Neural progenitor cell (in vitro differentiated cells): Measurements from ENCODE around the gene FBXL20. TPM values are rescaled to one million over a fixed set of nuclear protein-coding genes. Genes with fewer than 3 reads are reported as not detected.

ENCODE experiments used
- DNase-seq: peaks from one replicate; pipeline ENCODE4 v3.0.0-alpha.2; 2016; ENCODE audit warnings: low spot score
- H2AFZ ChIP-seq: fragments of 200-600 bp; sonication (generic); replicated peaks from 2 replicates; pipeline ENCODE4 v1.6.1; 2016; ENCODE audit warnings: antibody characterized with exemption
- H3F3A ChIP-seq: fragments of 200-600 bp; sonication (generic); 2 replicates; pipeline ENCODE4 v1.6.1; 2016; ENCODE audit warnings: antibody characterized with exemption, low read depth
- H3K27ac ChIP-seq: fragments of 200-600 bp; sonication (generic); 2 replicates; pipeline ENCODE4 v1.5.1; 2016; ENCODE audit warnings: mild to moderate bottlenecking
- H3K27me3 ChIP-seq: fragments of 200-600 bp; sonication (generic); 2 replicates; pipeline ENCODE4 v1.6.1; 2016; ENCODE audit warnings: mild to moderate bottlenecking, moderate library complexity
- H3K36me3 ChIP-seq: fragments of 200-600 bp; sonication (generic); 2 replicates; pipeline ENCODE4 v1.5.1; 2016
- H3K4me1 ChIP-seq: fragments of 200-600 bp; sonication (generic); 2 replicates; pipeline ENCODE4 v1.6.1; 2016; ENCODE audit warnings: mixed run types
- H3K4me2 ChIP-seq: fragments of 200-600 bp; sonication (generic); 2 replicates; pipeline ENCODE4 v1.6.1; 2016
- H3K4me3 ChIP-seq: fragments of 200-600 bp; sonication (generic); 2 replicates; pipeline ENCODE4 v1.5.1; 2016
- H3K79me2 ChIP-seq: fragments of 200-600 bp; sonication (generic); 2 replicates; pipeline ENCODE4 v1.6.1; 2016; ENCODE audit warnings: low read depth
- H3K9ac ChIP-seq: fragments of 200-600 bp; sonication (generic); 2 replicates; pipeline ENCODE4 v1.6.1; 2016
- H3K9me3 ChIP-seq: fragments of 200-600 bp; sonication (generic); 2 replicates; pipeline ENCODE4 v1.5.1; 2016; ENCODE audit warnings: low read depth
- H4K20me1 ChIP-seq: fragments of 200-600 bp; sonication (generic); 2 replicates; pipeline ENCODE4 v1.6.1; 2016; ENCODE audit warnings: low read depth
- H3K27ac Mint-ChIP-seq: 3 replicates; pipeline ENCODE4 v1.8.0; 2021; ENCODE audit warnings: mixed read lengths
- H3K27me3 Mint-ChIP-seq: 2 replicates; pipeline ENCODE4 v1.8.0; 2022; ENCODE audit warnings: low read depth, mild to moderate bottlenecking, inconsistent platforms, moderate library complexity, mixed read lengths; ENCODE audit not compliant: insufficient read depth
- H3K36me3 Mint-ChIP-seq: 3 replicates; pipeline ENCODE4 v1.8.0; 2021; ENCODE audit warnings: mixed read lengths
- H3K4me1 Mint-ChIP-seq: 3 replicates; pipeline ENCODE4 v1.8.0; 2021; ENCODE audit warnings: mixed read lengths
- H3K4me3 Mint-ChIP-seq: 3 replicates; pipeline ENCODE4 v1.8.0; 2021; ENCODE audit warnings: mild to moderate bottlenecking, moderate library complexity, mixed read lengths
- H3K9me3 Mint-ChIP-seq: 3 replicates; pipeline ENCODE4 v1.8.0; 2020; ENCODE audit warnings: mixed read lengths
- EZH2 ChIP-seq: fragments of 200-600 bp; sonication (generic); IDR thresholded peaks from 2 replicates; pipeline ENCODE4 v1.6.1; 2017; ENCODE audit warnings: antibody characterized with exemption, mild to moderate bottlenecking, moderate library complexity
- EZH2phosphoT487 ChIP-seq: fragments of 200-600 bp; sonication (generic); IDR thresholded peaks from 2 replicates; pipeline ENCODE4 v1.6.1; 2017; ENCODE audit warnings: antibody characterized with exemption
- total RNA-seq: library from RNA; depleted of rRNA; stranded (reverse); fragments of >200 nt; gene quantifications from 2 replicates; pipeline ENCODE4 v1.2.3, GENCODE V29; 2015; ENCODE audit warnings: low replicate concordance
- TF ChIP-seq, protein P1 (sequence below): fragments of 200-600 bp; sonication (generic); IDR thresholded peaks from 2 replicates; pipeline ENCODE4 v1.5.1; 2017; ENCODE audit warnings: antibody characterized with exemption, mild to moderate bottlenecking

FBXL20 gene
- total RNA-seq, 1 donor from 2014 or later: 19.9 TPM

DNA sequence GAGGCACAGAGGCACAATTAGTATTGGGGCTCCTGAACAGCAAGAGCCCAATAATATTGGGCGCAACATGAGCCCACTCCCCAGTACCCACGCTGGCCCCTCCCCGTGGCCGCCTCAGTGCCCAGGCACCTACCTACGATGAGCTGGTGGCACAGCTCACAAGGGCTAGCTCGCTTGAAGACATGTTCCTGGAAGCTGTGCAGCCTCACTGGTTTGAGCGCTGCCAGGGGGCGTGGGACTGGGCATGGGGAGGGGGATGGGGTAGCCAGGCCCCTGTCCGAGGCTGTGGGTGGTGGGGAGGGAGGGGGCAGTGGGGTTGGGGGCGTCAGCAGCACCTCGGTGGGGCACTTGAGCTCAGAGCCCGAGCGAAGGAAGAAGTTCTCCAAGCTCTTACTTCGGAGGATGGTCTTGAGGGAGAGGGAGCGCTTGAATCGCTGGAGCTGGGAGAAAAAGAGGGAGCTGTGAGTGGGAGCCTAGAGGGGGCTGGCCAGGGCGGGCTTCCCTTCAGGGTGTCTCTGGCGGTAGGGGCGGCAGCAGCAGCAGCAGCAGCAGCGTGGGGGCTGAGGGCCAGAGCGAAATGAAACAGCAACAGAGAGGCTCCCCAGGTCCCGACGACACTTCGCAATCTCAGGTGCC, 183.6 kb downstream of the FBXL20 start:
- no peaks in the 10 kb centered on the region for H3K36me3 ChIP-seq
- no peaks in the 10 kb centered on the region for H3F3A ChIP-seq
- Mint-ChIP-seq H3K9me3 (no peaks in the 10 kb centered on the region), H3K27ac (no peak overlapping the region), H3K27me3 (peaks cover 29% of the 10 kb centered on the region), H3K36me3 (no peaks in the 10 kb centered on the region), H3K4me3 (no peak overlapping the region), H3K4me1 (peaks cover 2% of the 10 kb centered on the region)
- H2AFZ ChIP-seq: no peak overlapping the region
- no peak overlapping the region for H3K9ac ChIP-seq
- no peak for DNase-seq
- H3K79me2 ChIP-seq: no peaks in the 10 kb centered on the region
- no peak overlapping the region for H3K4me3 ChIP-seq
- H3K27ac ChIP-seq: no peak overlapping the region
- peak overlapping the region; percentile 47 for H3K4me2 ChIP-seq
- H3K9me3 ChIP-seq: no peaks in the 10 kb centered on the region
- no peak for TF ChIP-seq EZH2phosphoT487
- TF ChIP-seq EZH2: no peak
- H4K20me1 ChIP-seq: no peaks in the 10 kb centered on the region
- no peaks in the 10 kb centered on the region for H3K4me1 ChIP-seq
- H3K27me3 ChIP-seq: peaks cover 53% of the 10 kb centered on the region

DNA sequence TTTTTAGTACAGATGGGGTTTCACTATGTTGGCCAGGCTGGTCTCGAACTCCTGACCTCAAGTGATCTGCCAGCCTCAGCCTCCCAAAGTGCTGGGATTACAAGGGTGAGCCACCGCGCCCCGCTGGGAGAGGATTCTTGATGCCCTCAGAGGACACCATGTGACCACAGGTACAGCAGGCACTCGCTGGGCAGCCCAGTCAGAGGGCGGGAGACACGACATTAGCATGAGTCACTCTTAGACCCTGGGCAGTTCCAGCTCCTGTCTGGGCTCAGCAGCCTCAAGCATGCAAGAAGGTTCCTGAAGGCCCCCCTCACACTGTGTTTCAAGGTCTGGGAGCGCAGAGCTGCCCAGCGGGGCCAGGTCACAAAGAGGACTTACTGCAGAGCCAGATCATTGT, 187.6 kb downstream of the FBXL20 start:
- TF ChIP-seq, protein P1, sequence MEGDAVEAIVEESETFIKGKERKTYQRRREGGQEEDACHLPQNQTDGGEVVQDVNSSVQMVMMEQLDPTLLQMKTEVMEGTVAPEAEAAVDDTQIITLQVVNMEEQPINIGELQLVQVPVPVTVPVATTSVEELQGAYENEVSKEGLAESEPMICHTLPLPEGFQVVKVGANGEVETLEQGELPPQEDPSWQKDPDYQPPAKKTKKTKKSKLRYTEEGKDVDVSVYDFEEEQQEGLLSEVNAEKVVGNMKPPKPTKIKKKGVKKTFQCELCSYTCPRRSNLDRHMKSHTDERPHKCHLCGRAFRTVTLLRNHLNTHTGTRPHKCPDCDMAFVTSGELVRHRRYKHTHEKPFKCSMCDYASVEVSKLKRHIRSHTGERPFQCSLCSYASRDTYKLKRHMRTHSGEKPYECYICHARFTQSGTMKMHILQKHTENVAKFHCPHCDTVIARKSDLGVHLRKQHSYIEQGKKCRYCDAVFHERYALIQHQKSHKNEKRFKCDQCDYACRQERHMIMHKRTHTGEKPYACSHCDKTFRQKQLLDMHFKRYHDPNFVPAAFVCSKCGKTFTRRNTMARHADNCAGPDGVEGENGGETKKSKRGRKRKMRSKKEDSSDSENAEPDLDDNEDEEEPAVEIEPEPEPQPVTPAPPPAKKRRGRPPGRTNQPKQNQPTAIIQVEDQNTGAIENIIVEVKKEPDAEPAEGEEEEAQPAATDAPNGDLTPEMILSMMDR: no peak
- TF ChIP-seq EZH2phosphoT487 (no peak), EZH2 (no peak)
- H3K9ac ChIP-seq: no peak overlapping the region
- Mint-ChIP-seq H3K27ac (peak overlapping the region; percentile 37), H3K9me3 (no peaks in the 10 kb centered on the region), H3K36me3 (no peaks in the 10 kb centered on the region), H3K4me1 (peaks cover 20% of the 10 kb centered on the region), H3K4me3 (no peak overlapping the region), H3K27me3 (peaks cover 26% of the 10 kb centered on the region)
- no peaks in the 10 kb centered on the region for H3K9me3 ChIP-seq
- H3K4me1 ChIP-seq: peaks cover 15% of the 10 kb centered on the region
- no peaks in the 10 kb centered on the region for H3K36me3 ChIP-seq
- H3K79me2 ChIP-seq: no peaks in the 10 kb centered on the region
- no peak for DNase-seq
- H3K4me2 ChIP-seq: no peak overlapping the region
- H3K27me3 ChIP-seq: peaks cover 49% of the 10 kb centered on the region
- no peak overlapping the region for H3K27ac ChIP-seq
- no peak overlapping the region for H2AFZ ChIP-seq
- peaks cover under 1% of the 10 kb centered on the region for H3F3A ChIP-seq
- no peak overlapping the region for H3K4me3 ChIP-seq
- no peaks in the 10 kb centered on the region for H4K20me1 ChIP-seq

DNA sequence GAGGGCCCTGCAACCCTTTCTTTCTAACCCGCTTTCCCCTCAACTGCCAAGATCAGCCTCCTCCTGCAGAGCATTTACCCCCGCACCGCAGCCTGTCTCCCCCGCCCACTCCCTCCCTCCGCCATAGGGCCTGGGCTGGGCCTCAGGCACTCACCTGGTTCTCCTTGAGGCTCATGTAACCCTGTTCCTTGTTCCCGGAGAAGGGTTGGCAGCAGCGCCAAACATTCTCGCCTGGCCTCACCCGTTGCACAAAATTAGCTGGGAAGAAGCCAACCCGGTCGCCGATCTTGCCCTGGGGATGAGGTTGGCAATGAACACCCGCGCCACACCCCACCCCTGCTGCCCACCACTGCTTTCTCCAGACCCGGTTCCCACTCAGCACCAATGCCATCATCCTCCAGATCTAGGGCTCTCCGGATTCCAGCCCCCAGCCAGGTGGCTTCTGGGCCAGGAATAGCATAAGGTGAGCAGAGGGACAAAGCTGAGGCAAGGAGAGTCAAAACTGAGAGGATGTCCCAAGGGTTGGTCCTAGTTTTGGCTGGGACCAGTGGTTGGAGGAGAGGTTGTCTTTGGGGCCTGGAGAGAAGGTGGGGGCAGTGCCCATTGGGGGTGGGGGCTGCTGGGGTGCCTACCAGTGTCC, 188.5 kb downstream of the FBXL20 start:
- no peak overlapping the region for H2AFZ ChIP-seq
- no peak overlapping the region for H3K27ac ChIP-seq
- no peak for TF ChIP-seq EZH2
- TF ChIP-seq EZH2phosphoT487: no peak
- TF ChIP-seq, protein P1: no peak
- no peaks in the 10 kb centered on the region for H4K20me1 ChIP-seq
- H3K9ac ChIP-seq: no peak overlapping the region
- Mint-ChIP-seq H3K27ac (no peak overlapping the region), H3K9me3 (no peaks in the 10 kb centered on the region), H3K36me3 (no peaks in the 10 kb centered on the region), H3K4me1 (peaks cover 26% of the 10 kb centered on the region), H3K27me3 (peaks cover 22% of the 10 kb centered on the region), H3K4me3 (no peak overlapping the region)
- H3K9me3 ChIP-seq: no peaks in the 10 kb centered on the region
- no peaks in the 10 kb centered on the region for H3K36me3 ChIP-seq
- no peak overlapping the region for H3K4me3 ChIP-seq
- H3K4me1 ChIP-seq: peaks cover 24% of the 10 kb centered on the region
- no peaks in the 10 kb centered on the region for H3K79me2 ChIP-seq
- DNase-seq: no peak
- peaks cover 10% of the 10 kb centered on the region for H3F3A ChIP-seq
- H3K27me3 ChIP-seq: peaks cover 41% of the 10 kb centered on the region
- H3K4me2 ChIP-seq: no peak overlapping the region
